ENCODE results near the gene AP3D1. TPM values are rescaled to one million over a fixed set of nuclear protein-coding genes. Genes with fewer than 3 reads are reported as not detected.
"Not testable (repeated sequence)": the region's sequence is repeated elsewhere in the genome, so short reads cannot be mapped to it uniquely, and the experiment has no call there.

The AP3D1 gene
- total RNA-seq, 1 experiment from 2014 or later, result 107 TPM

DNA sequence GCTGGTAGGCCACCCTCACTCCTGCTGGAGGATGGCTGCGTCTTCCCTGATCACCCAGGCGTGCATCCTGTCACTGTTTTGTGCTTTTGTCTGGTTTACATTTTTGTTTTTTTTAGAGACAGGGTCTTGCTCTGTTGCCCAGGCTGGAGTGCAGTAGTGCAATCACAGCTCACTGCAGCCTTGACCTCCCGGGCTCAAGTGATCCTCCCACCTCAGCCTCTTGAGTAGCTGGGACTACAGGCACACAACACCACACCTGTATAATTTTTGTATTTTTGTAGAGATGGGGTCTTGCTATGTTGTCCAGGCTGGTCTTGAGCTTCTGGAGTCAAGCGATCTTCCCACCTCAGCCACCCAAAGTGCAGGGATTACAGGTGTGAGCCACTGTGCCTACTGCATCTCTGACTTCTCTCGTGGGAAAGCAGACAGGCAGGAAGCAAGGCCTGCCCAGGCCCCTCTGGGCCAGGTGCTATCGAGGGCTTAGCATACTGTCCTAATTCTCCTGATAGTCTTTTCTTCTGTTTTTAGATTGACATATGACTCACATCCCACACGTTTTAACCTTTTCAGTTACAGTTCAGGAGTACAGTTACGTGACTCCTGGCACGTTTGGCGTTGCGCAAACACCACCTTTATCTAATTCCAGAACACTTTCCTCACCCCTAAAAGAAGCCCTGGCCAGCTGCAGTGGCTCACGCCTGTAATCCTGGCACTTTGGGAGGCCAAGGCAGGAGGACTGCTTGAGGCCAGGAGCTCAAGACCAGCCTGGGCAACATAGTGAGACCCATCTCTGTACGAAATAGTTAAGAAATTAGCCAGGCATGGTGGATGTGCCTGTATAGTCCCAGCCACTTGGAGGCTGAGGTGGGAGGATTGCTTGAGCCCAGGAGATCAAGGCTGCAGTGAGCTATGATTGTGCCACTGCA is 64.4 kb downstream of the AP3D1 start:
- H3K4me1 ChIP-seq, result not testable (repeated sequence)

DNA sequence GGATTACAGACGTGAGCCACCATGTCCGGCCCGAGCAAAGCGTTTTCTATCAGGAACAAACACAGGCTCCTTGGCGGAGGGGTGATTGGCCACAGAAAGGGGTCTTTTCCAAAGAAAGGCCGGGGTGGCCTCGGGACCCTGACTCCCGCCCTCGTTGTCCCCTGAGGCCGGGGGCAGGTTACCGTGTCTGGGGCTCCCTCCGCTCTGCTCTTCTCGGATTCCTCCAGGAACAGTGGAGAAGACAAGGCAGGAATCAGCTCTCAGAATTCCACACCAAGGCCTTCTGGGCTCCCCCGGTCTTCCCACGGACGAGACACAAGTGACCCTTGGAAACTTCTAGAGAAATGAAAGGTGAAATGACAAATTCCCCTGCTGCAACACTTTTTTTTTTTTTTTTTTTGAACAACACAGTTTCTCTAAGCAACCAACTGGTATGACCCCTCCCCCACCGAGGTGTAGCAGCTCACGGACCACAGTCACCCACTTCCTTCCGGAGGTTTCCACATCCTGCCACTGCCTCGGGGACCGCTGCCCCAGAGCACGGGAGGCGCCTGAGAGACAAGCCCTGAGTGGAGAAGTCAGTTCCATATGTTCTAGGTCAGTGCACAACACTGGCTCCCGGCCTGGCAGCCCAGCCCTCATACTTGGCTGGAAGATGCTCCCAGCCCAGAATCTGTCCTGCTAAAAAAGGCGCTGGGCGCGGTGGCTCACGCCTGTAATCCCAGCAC is 66.2 kb downstream of the AP3D1 start:
- no peak for DNase-seq

More for the DNA sequence above, 64.4 kb downstream of the AP3D1 start:
- H3K4me3 ChIP-seq; H3K36me3 ChIP-seq; H3K27ac ChIP-seq; H3K27me3 ChIP-seq; DNase-seq; H3K9me3 ChIP-seq (replicated peaks): not testable (repeated sequence)

DNA sequence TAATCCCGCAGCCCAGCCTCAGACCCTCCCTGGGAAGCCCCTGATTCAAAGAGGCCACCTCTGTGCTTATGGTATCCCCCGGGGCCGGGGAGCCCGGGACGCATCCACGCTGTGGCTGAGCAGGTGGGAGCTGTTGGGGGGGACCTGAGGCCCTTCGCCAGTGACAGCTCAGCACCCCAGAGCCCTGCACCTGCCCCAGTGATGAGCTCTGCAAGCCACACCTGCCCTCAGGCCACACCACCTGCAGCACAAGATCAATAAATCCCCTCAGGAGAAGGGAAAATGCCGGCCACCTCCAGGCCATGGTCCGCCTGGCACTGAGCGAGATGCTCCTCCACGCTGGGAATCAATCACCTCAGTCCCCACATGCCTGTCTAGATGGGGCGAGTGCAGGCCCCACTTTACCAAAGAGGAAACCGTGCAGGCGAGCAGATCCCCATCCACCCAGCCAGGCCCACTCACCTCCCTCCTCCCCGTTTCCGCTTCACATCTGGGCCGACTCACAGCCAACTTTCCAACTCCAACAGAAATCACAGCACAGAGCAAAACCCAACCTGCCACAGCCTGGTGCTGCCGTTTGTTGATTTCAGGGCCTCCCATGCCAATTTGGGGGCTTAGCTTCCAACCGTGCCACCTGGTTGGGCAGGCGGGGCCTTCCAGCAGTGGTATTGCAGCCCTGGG is 68.1 kb downstream of the AP3D1 start:
- no peak for DNase-seq
- no peak overlapping the region for H3K4me3 ChIP-seq
- no peaks in the 10 kb centered on the region for H3K4me1 ChIP-seq
- H3K27ac ChIP-seq, result no peak overlapping the region
- H3K36me3 ChIP-seq, result no peaks in the 10 kb centered on the region
- no peaks in the 10 kb centered on the region for H3K27me3 ChIP-seq
- H3K9me3 ChIP-seq (replicated peaks), result no peaks in the 10 kb centered on the region

More for the DNA sequence above, 66.2 kb downstream of the AP3D1 start:
- H3K36me3 ChIP-seq, result no peaks in the 10 kb centered on the region
- H3K4me1 ChIP-seq, result peaks cover 5% of the 10 kb centered on the region
- H3K27me3 ChIP-seq, result no peaks in the 10 kb centered on the region
- H3K9me3 ChIP-seq (replicated peaks), result no peaks in the 10 kb centered on the region
- no peak overlapping the region for H3K27ac ChIP-seq
- H3K4me3 ChIP-seq, result no peak overlapping the region

DNA sequence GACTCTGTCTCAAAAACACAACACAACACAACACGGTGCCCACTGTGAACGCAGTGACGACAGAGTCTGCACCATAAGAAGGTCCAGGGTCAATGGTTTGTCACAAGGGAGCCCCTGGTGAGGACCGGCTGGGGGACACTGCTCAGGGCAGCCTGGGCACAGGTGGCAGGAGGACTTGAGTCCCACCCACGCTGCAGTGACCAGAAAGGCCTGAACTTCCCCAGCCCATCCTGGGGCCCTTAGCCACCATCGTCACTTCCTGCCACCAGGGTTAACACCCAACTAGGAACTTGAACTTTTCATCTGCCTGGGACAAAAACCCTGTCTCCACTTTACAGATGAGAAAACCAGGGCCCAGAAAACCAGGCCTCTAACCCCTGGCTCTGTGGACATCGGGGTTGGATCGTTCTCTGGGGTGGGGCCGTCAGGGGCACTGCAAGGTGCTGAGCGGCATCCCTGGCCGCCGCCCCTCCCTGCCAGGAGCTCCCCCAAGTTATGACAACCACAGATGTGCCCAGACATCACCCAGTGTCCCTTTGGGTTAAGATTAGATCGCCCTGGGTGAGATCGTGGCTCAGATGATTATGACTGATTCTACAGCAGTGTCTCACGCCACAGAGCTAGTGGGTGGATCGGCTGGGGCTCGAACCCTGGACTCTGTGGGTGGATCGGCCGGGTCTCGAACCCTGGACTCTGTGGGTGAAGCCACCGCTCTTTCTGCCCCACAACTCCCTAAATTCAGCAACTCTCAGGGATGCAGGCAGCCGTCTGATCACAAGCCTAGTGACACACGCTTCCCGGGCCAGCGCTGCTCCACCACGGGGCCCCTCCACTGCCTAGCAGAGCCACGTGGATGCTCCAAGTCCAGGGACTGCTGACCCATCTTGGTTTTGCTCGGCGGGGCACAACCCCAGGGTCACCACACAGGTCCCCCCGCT is 69.2 kb downstream of the AP3D1 start:
- Histone ChIP-seq H3K27ac (no peak overlapping the region), H3K9me3 (replicated peaks) (no peaks in the 10 kb centered on the region), H3K4me3 (no peak overlapping the region), H3K36me3 (no peaks in the 10 kb centered on the region), H3K27me3 (no peaks in the 10 kb centered on the region), H3K4me1 (no peaks in the 10 kb centered on the region)
- DNase-seq, result no peak

DNA sequence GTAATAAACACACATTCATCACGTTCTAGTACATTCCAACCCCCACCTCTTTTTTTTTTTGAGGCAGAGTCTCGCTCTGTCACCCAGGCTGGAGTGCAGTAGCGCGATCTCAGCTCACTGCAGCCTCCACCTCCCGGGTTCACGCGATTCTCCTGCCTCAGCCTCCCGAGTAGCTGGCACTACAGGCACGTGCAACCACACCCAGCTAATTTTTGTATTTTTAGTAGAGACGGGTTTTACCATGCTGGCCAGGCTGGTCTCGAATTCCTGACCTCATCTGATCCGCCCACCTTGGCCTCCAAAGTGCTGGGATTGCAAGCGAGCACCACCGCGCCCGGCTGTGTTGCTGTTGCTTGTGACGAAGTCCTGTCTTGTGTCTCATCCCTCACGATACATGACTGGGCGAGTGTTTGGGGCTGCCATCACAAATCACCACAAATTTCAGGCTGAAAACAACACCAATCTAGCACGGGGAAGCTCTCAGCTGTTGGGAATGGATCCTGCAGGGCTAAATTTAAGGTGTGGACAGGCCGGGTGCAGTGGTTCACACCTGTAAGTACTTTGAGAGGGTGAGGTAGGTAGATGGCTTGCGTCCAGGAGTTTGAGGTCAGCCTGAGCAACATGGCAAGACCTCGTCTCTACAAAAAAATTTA is 70.9 kb downstream of the AP3D1 start:
- Histone ChIP-seq H3K27me3 (no peaks in the 10 kb centered on the region), H3K4me1 (no peaks in the 10 kb centered on the region), H3K36me3 (no peaks in the 10 kb centered on the region), H3K9me3 (replicated peaks) (no peaks in the 10 kb centered on the region), H3K4me3 (no peak overlapping the region), H3K27ac (no peak overlapping the region)
- no peak for DNase-seq

DNA sequence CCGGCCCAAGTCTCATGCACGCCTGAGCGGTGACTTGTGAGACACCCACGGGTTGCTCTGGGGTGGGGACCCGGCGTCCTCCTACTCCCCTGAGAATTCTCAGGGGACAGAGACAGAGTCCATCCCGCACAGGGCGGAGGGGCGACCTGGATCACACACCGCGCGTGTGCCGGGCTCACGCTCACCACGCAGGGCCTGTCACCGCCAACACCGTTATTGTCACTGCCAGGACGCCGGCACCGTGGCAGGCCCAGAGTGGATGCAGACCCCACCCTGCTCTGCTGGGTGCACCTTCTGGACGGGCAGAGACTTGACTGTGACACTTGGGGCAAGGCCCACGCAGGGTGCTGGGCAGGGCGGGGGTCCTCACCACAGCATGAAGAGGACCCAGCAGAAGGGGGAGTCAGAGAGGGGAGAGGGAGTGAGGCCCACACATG is 71.5 kb downstream of the AP3D1 start:
- H3K9me3 ChIP-seq (replicated peaks), result no peaks in the 10 kb centered on the region
- H3K4me3 ChIP-seq, result no peak overlapping the region
- H3K27me3 ChIP-seq, result no peaks in the 10 kb centered on the region
- H3K27ac ChIP-seq, result no peak overlapping the region
- H3K36me3 ChIP-seq, result no peaks in the 10 kb centered on the region
- no peak for DNase-seq
- H3K4me1 ChIP-seq, result no peaks in the 10 kb centered on the region

DNA sequence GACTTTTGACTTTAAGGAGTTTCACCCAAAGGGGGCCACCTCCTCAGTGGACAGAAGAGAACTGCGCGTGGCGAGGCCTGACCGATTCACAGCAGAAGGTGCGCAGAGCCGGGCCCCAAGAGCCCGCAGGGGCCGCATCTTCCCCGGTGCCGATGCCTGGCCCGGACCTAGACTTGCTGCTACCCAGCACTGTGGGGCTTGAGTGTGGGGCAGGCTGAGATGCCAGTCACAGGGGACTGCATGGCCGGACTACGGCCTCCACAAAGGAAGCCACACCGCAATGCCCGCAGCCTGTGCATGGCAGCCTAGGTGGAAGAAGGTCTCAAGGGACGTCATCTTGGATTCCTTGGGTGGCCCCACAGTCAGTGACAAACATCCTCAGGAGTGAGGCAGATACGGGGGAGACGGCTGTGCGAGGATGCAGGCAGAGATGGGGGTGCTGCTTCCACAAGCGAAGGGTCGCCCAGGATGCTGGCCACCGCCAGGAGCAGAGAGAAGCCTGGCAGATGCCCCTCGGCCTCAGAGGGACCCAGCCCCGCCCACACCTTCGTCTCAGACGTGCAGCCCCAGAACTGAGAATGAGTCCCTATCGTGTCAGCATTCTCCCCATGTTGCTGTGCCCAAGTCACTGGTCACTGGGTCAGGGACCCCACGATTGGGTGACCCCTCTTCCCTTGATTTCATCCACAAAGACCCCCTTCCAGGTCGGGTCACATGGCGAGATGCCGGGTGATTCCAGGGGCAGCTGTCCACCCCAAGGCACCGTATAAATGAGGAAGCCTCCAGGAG is 72.1 kb downstream of the AP3D1 start:
- no peaks in the 10 kb centered on the region for H3K27me3 ChIP-seq
- H3K27ac ChIP-seq, result no peak overlapping the region
- H3K36me3 ChIP-seq, result no peaks in the 10 kb centered on the region
- no peak overlapping the region for H3K4me3 ChIP-seq
- H3K4me1 ChIP-seq, result no peaks in the 10 kb centered on the region
- no peak for DNase-seq
- no peaks in the 10 kb centered on the region for H3K9me3 ChIP-seq (replicated peaks)

DNA sequence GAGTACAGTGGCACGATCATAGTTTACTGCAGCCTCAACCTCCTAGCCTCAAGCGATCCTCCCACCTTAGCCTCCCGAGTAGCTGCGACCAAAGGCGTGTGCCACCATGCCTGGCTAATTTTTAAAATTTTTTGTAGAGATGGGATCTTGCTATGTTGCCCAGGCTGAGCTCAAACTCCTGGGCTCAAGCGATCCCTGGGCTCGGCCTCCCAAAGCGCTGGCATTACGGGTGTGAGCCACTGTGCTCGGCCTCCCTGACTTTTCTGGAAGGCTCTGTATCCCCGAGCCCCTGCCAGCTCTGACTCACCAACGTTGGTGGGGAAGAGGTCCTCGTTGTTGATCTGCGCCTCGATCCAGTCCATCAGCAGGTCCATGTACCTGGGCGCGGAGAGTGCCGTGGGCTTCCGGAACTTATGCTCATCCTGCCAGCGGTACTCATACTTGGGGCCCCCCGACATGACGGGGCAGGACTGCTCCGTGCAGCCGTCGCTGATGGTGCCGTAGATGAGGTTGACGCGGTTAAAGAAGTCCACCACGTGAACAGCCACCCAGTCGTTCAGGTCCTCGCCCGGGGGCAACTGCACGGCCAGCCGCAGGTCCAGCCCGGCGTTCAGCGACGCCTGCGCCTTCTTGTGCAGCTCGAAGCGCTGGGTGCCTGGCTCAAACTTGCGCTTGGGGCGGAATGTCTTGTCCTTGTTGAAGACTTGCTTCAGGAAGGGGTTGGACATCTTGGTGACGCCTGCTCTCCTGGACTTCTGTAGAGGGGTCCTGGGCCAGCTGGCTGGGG is 73.3 kb downstream of the AP3D1 start:
- no peaks in the 10 kb centered on the region for H3K9me3 ChIP-seq (replicated peaks)
- H3K36me3 ChIP-seq, result no peaks in the 10 kb centered on the region
- H3K27ac ChIP-seq, result no peak overlapping the region
- no peaks in the 10 kb centered on the region for H3K27me3 ChIP-seq
- no peaks in the 10 kb centered on the region for H3K4me1 ChIP-seq
- no peak overlapping the region for H3K4me3 ChIP-seq
- DNase-seq, result no peak

DNA sequence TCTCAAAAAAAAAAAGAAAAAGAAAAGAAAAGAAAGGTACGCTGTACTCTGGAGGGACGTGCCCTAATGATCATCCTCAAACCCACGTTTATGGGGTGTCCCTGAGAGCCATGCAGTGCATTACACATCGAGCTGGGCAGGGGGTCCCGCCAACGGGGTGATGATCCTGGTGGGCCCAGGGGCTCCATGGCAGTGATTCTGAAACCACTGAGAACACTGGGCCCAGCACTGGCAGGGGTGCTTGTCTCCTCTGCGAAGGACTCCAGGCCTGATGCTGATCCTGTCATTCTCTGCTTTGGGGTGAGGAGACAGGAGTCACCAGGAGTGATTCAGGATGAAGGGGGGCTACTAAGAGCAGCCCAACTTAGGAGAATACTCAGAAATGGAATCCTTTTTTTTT is 74.0 kb downstream of the AP3D1 start:
- H3K4me3 ChIP-seq, result no peak overlapping the region
- no peak for DNase-seq
- H3K36me3 ChIP-seq, result no peaks in the 10 kb centered on the region
- H3K9me3 ChIP-seq (replicated peaks), result no peaks in the 10 kb centered on the region
- no peak overlapping the region for H3K27ac ChIP-seq
- H3K27me3 ChIP-seq, result no peaks in the 10 kb centered on the region
- no peaks in the 10 kb centered on the region for H3K4me1 ChIP-seq

DNA sequence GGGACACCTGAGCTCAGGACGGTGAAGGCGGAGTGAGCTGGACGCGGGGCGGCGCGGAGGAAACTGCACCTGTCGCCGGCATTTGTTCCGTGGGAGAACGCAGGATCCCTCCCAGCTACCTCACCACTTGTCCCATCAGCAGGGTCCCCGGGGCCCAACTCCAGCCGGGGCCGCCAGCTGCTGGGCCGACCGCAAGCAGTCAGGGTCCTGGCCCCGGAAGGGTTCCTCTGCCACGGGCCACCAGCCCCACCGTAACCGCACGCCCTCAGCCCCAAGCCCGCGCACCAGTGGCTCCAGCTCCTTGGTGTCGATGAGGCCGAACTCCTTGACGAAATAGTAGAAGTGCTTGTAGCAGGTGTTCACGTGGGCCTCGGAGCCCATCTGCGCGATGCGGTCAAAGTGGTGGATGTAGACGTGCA is 74.8 kb downstream of the AP3D1 start:
- Histone ChIP-seq H3K4me3 (no peak overlapping the region), H3K4me1 (no peaks in the 10 kb centered on the region), H3K36me3 (no peaks in the 10 kb centered on the region), H3K27ac (no peak overlapping the region), H3K27me3 (no peaks in the 10 kb centered on the region), H3K9me3 (replicated peaks) (no peaks in the 10 kb centered on the region)
- DNase-seq, result no peak

DNA sequence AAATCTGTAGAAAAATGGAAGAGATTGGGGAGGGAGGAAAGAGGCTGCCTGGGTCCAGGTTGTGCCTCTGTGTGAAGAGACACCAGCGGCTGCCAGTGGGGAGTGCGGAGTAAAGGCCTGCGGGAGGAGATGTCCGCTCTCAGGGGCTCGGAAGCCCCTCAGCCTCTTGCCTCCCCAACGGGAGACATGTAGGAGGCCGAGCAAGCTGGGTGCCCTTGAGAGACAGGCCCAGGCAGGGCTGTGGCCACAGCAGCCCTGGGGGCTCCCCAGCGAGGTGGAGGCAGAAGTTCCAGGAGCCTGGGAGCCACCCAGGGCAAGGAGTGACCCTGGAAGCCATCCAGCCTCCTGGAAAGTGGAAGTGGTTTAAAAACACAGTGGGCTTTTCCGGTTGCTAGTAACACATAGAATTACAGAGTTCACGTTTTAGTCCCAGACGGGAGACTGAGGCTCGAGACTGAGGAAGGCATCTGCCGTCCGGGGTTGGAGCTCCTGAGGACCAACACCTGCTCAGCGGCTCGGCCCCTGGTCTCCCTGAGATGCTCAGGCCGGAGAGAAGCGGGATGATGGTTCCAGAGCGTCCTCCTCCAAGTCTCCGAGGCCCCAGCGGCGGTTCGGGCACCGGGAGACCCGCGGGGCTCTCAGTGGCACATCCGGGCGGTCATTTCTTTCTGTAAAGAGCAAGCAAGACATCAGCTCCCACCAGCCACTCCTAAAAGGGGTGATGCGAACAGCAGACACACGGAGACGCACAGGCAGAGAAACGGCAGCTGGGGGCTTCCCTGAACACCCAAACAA is 78.4 kb downstream of the AP3D1 start:
- Histone ChIP-seq H3K4me3 (no peak overlapping the region), H3K9me3 (replicated peaks) (no peaks in the 10 kb centered on the region), H3K27ac (no peak overlapping the region), H3K27me3 (no peaks in the 10 kb centered on the region), H3K36me3 (no peaks in the 10 kb centered on the region), H3K4me1 (no peaks in the 10 kb centered on the region)
- DNase-seq, result no peak

Measured in SJCRH30 (cell line).